ENCODE data around the gene TBX10.
"Not testable (repeated sequence)": the region's sequence is repeated elsewhere in the genome, so short reads cannot be mapped to it uniquely, and the experiment has no call there.

The TBX10 gene

GRCh38 chr11:67644472-67645418 is 5.2 kb upstream of the TBX10 start:
- DNase-seq: no peak

- DNase-seq: no peak
Observed at GRCh38 chr11:67644042-67644441, 4.5 kb upstream of the TBX10 start.

- DNase-seq: no peak
Observed at GRCh38 chr11:67642173-67643120, 2.9 kb upstream of the TBX10 start.

- DNase-seq: no peak
Observed at GRCh38 chr11:67641338-67642172, 2.0 kb upstream of the TBX10 start.

- no peak for DNase-seq
Observed at GRCh38 chr11:67640758-67641337, 1.3 kb upstream of the TBX10 start.

- no peak for DNase-seq
Observed at GRCh38 chr11:67640021-67640757, 626 bp upstream of the TBX10 start.

GRCh38 chr11:67638535-67639437 is 777 bp downstream of the TBX10 start:
- no peak for DNase-seq

- not testable (repeated sequence) for DNase-seq
Observed at GRCh38 chr11:67637441-67637840, 2.1 kb downstream of the TBX10 start.

- DNase-seq: no peak
Observed at GRCh38 chr11:67636962-67637361, 2.6 kb downstream of the TBX10 start.

GRCh38 chr11:67635231-67635521 is 4.4 kb downstream of the TBX10 start:
- no peak for DNase-seq

GRCh38 chr11:67634366-67635230 is 5.0 kb downstream of the TBX10 start:
- DNase-seq: no peak

- no peak for DNase-seq
Observed at GRCh38 chr11:67633758-67634365, 5.7 kb downstream of the TBX10 start.

- no peak for DNase-seq
Observed at GRCh38 chr11:67632982-67633755, 6.4 kb downstream of the TBX10 start.

GRCh38 chr11:67632175-67632981 is 7.2 kb downstream of the TBX10 start:
- no peak for DNase-seq

GRCh38 chr11:67631853-67632174 is 7.7 kb downstream of the TBX10 start:
- no peak for DNase-seq

- no peak for DNase-seq
Observed at GRCh38 chr11:67631411-67631810, 8.2 kb downstream of the TBX10 start.

GRCh38 chr11:67630943-67631331 is 8.6 kb downstream of the TBX10 start:
- DNase-seq: no peak

Measured in NCI-H1436 (cell line).